ENCODE results near the gene DUSP15.

GRCh38 chr20:31866221-31866620 lies 4.1 kb downstream of the DUSP15 start:
- TF ChIP-seq CTCF (conservative IDR thresholded peaks at IDR 0.05; ENCODE audit: low read depth, low read length): no peak
- TF ChIP-seq POLR2A (IDR thresholded peaks at IDR 0.05; ENCODE audit: low read depth, low read length): no peak
- no peak for TF ChIP-seq CHD1 (IDR thresholded peaks at IDR 0.05; ENCODE audit: low read depth, low read length)
- TF ChIP-seq MXI1 (IDR thresholded peaks at IDR 0.05; ENCODE audit: borderline replicate concordance, low read depth, low read length): no peak
- TF ChIP-seq RAD21 (IDR thresholded peaks at IDR 0.05; ENCODE audit: low read length): no peak
